Measurements from ENCODE around the gene CST1.

DNA sequence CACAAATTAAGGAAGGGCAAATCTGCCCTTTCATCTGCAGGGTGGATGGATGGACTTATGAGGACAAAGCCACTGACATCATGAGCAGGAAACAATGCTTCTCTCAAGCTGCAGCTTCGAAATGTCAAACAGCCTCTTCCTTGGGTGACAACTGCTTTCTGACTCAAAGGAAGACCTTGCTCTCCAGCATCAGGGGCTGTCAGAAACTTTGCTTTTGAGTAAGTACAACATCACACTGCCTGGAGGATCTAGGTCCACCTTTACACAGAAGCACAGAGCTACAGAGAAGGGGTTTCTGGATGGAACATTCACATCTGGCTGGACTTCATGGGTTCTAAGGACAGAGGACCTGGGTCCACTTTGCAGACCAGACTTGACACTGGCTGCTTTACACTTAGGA is 5.9 kb downstream of the CST1 start:
- TF ChIP-seq CTCF (IDR thresholded peaks at IDR 0.05), result no peak
- TF ChIP-seq EZH2 (IDR thresholded peaks at IDR 0.05), result no peak
- TF ChIP-seq EZH2phosphoT487 (IDR thresholded peaks at IDR 0.05), result no peak
